ENCODE results near the gene PLD4.

GRCh38 chr14:104888489-104889374, 35.9 kb upstream of the PLD4 start:
- TF ChIP-seq CTCF (conservative IDR thresholded peaks at IDR 0.05; ENCODE audit: low read length): no peak
- no peak for TF ChIP-seq EZH2phosphoT487 (IDR thresholded peaks at IDR 0.05; ENCODE audit: borderline replicate concordance)

Data from Loucy (cell line).